GM19240 (cell line): ENCODE data around the gene RBP7.

ENCODE experiments used
- DNase-seq: peaks from one replicate; pipeline ENCODE4 v3.0.0; 2011; ENCODE audit warnings: low spot score; ENCODE audit not compliant: insufficient read length

RBP7 gene

DNA sequence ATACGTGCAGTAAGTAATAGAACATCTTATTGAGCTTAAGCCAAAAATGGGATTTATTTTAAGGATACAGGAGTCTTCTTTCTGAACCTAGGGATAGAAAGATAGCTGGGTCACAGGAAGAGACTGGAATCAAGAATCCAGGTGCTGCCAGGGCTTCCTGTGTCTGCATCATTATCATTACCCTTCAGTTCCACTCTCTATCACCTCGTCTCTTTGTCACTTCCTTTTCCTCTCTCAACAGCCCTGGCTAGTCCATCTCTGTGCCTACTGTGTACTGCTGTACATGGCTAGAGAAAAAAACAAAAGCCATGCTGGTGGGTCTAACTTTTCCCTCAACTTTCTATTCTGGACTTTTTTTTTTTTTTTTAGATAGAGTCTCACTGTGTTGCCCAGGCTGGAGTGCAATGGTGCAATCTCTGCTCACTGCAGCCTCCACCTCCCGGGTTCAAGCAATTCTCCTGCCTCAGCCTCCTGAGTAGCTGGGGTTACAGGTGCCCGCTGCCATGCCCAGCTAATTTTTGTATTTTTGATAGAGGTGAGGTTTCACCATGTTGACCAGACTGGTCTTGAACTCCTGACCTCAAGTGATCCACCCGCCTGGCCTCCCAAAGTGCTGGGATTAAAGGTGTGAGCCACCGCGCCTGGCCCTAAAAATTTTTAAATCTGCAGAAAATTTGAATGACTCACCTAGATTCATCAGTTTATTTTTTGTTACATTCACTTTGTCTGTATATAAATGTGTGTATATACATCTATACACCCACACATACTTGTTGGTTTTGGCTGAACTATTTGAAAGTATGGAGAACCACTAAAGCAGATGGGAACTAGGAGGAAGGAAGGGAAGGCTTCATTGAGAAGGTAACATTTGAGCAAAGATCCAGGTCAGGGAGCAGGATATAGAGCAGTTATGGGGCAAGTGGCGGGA, 67.7 kb downstream of the RBP7 start:
- no peak for DNase-seq

DNA sequence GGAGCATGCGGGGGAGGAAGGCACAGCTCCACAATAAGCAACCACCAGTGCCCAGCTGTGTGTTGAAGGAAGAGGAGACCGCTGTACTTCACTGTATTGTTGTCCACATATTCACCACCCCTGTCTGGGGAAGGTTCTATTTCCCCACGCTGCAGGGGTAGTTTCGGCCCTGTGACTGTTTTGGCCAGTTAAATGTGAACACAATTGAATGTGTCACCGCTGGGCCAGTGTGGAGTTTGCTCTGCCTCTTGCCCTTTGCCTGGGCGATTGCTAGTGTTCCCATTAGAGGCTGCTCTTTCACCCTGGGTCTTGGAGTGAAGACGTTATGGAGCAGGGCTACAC, 68.3 kb downstream of the RBP7 start:
- no peak for DNase-seq
